Measurements from ENCODE around the gene CEPT1.

The CEPT1 gene

DNA sequence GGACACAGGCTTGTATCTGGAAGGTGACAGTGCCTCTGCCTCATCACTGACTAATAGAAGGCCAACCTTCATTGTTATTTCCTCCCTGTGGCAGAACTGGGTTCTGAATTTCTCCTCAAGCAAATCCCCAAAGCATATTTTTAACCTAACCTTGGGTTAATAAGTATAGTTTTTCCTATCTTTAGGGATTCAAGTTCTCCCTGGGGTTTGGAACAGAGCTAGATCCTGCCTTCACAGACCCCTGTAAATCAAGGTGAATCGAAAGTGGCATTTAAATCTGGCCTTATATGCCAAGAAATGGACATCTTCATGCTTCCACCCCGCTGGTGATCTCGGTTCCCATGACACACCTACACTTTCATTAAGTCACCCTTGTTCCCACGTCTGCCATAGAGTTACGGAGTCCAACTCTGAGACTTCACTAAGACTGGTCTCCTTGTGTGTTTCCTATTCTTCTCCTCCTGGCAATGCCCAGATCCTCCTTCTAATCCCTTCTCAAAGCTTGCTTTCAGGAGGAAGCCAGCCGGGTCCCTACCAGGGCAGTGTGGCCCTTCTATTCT is 83.2 kb downstream of the CEPT1 start:
- Histone ChIP-seq H3K9ac (ENCODE audit: low read depth, low read length) (peak overlapping the region; percentile 67), H4K20me1 (ENCODE audit: insufficient read depth, low read length) (no peaks in the 10 kb centered on the region), H3K79me2 (ENCODE audit: insufficient read depth, low read length) (peaks cover 54% of the 10 kb centered on the region), H3K27me3 (ENCODE audit: insufficient read depth, low read length, poor library complexity) (no peaks in the 10 kb centered on the region), H3K36me3 (ENCODE audit: insufficient read depth, low read length) (no peaks in the 10 kb centered on the region), H2AFZ (ENCODE audit: low read depth, low read length) (peak overlapping the region; percentile 41; the same call in 1 of the 2 replicates), H3K9me3 (ENCODE audit: insufficient read depth, low read length, severe bottlenecking) (no peaks in the 10 kb centered on the region), H3K4me1 (ENCODE audit: insufficient read depth, low read length) (peaks cover 99% of the 10 kb centered on the region), H3K27ac (ENCODE audit: low read length) (peak overlapping the region; percentile 97), H3K4me2 (ENCODE audit: insufficient read depth, low read length) (peak overlapping the region; percentile 61), H3K4me3 (ENCODE audit: low read depth in 1 of 2, low read length in 2 of 2) (peak overlapping the region in 1 of 2 experiments; percentile 47; a peak in 1 of 4 replicates)
- ATAC-seq (ENCODE audit: insufficient read depth, low read depth) (no peak), DNase-seq (no peak)
- TF ChIP-seq EZH2 (IDR thresholded peaks at IDR 0.05; ENCODE audit: borderline replicate concordance, low read depth, low read length, severe bottlenecking): no peak
- TF ChIP-seq, protein P1, sequence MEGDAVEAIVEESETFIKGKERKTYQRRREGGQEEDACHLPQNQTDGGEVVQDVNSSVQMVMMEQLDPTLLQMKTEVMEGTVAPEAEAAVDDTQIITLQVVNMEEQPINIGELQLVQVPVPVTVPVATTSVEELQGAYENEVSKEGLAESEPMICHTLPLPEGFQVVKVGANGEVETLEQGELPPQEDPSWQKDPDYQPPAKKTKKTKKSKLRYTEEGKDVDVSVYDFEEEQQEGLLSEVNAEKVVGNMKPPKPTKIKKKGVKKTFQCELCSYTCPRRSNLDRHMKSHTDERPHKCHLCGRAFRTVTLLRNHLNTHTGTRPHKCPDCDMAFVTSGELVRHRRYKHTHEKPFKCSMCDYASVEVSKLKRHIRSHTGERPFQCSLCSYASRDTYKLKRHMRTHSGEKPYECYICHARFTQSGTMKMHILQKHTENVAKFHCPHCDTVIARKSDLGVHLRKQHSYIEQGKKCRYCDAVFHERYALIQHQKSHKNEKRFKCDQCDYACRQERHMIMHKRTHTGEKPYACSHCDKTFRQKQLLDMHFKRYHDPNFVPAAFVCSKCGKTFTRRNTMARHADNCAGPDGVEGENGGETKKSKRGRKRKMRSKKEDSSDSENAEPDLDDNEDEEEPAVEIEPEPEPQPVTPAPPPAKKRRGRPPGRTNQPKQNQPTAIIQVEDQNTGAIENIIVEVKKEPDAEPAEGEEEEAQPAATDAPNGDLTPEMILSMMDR (IDR thresholded peaks at IDR 0.05; ENCODE audit: borderline replicate concordance, extremely low read depth, low read length, poor library complexity, severe bottlenecking): no peak

GRCh38 chr1:111225091-111225490 is 85.1 kb downstream of the CEPT1 start:
- Histone ChIP-seq H3K36me3 (ENCODE audit: insufficient read depth, low read length) (no peaks in the 10 kb centered on the region), H3K4me2 (ENCODE audit: insufficient read depth, low read length) (peak overlapping the region; percentile 61), H3K9me3 (ENCODE audit: insufficient read depth, low read length, severe bottlenecking) (no peaks in the 10 kb centered on the region), H3K79me2 (ENCODE audit: insufficient read depth, low read length) (peaks cover 55% of the 10 kb centered on the region), H3K9ac (ENCODE audit: low read depth, low read length) (peak overlapping the region; percentile 66), H2AFZ (ENCODE audit: low read depth, low read length) (peak overlapping the region; percentile 14), H4K20me1 (ENCODE audit: insufficient read depth, low read length) (no peaks in the 10 kb centered on the region), H3K4me1 (ENCODE audit: insufficient read depth, low read length) (peaks cover 98% of the 10 kb centered on the region), H3K4me3 (ENCODE audit: low read depth in 1 of 2, low read length in 2 of 2) (peak overlapping the region in 1 of 2 experiments; percentile 38; a peak in 2 of 4 replicates), H3K27me3 (ENCODE audit: insufficient read depth, low read length, poor library complexity) (no peaks in the 10 kb centered on the region), H3K27ac (ENCODE audit: low read length) (peak overlapping the region; percentile 99)
- ATAC-seq (ENCODE audit: insufficient read depth, low read depth) (no peak), DNase-seq (no peak)
- TF ChIP-seq EZH2 (IDR thresholded peaks at IDR 0.05; ENCODE audit: borderline replicate concordance, low read depth, low read length, severe bottlenecking): no peak
- TF ChIP-seq, protein P1 (IDR thresholded peaks at IDR 0.05; ENCODE audit: borderline replicate concordance, extremely low read depth, low read length, poor library complexity, severe bottlenecking): no peak

DNA sequence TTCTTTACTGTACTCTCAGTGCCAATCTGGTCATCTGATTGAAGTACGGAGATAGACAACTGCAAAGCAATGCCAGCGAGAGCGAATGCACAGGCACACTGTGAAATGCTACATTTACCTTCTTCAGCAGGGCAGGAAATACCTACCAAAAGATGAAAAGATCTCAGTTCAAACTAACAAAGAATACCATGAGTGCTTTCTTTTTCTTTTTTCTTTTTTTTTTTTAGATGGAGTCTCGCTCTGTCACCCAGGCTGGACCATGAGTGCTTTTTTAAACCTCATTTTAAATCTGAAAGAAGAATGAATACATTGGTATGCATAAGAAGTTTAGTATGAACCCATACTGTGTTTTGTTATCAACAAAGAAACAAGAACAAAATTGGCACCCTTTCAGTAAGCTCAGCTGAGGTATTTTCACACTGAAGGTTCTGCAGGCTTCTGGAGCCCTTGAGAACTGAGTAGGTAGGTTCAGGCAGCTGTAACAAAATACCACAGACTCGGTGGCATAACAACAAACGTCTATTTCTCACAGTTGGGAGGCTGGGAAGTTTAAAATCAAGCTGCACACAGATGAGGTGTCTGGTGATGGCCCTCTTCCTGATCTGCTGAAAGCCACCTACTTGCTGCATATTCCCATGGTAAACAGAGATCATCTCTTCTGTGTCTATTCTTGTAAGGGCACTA is 85.8 kb downstream of the CEPT1 start:
- ATAC-seq (ENCODE audit: insufficient read depth, low read depth): peak; percentile 65
- H3K27ac ChIP-seq (ENCODE audit: low read length): peak overlapping the region; percentile 99
- H3K4me3 ChIP-seq (ENCODE audit: low read depth in 1 of 2, low read length in 2 of 2): peak overlapping the region in 1 of 2 experiments; percentile 38; a peak in 2 of 4 replicates
- peaks cover 55% of the 10 kb centered on the region for H3K79me2 ChIP-seq (ENCODE audit: insufficient read depth, low read length)
- DNase-seq: peak; percentile 80
- H3K4me2 ChIP-seq (ENCODE audit: insufficient read depth, low read length): peak overlapping the region; percentile 61
- H2AFZ ChIP-seq (ENCODE audit: low read depth, low read length): peak overlapping the region; percentile 48; the same call in 1 of the 2 replicates
- H3K4me1 ChIP-seq (ENCODE audit: insufficient read depth, low read length): peaks cover 98% of the 10 kb centered on the region
- no peak for TF ChIP-seq EZH2 (IDR thresholded peaks at IDR 0.05; ENCODE audit: borderline replicate concordance, low read depth, low read length, severe bottlenecking)
- TF ChIP-seq, protein P1 (IDR thresholded peaks at IDR 0.05; ENCODE audit: borderline replicate concordance, extremely low read depth, low read length, poor library complexity, severe bottlenecking): no peak
- no peaks in the 10 kb centered on the region for H4K20me1 ChIP-seq (ENCODE audit: insufficient read depth, low read length)
- no peaks in the 10 kb centered on the region for H3K27me3 ChIP-seq (ENCODE audit: insufficient read depth, low read length, poor library complexity)
- H3K36me3 ChIP-seq (ENCODE audit: insufficient read depth, low read length): peaks cover 3% of the 10 kb centered on the region; the same call in 1 of the 2 replicates
- no peaks in the 10 kb centered on the region for H3K9me3 ChIP-seq (ENCODE audit: insufficient read depth, low read length, severe bottlenecking)
- H3K9ac ChIP-seq (ENCODE audit: low read depth, low read length): peak overlapping the region; percentile 66
